Measurements from ENCODE around the gene SASH1. TPM values are rescaled to one million over a fixed set of nuclear protein-coding genes. Genes with fewer than 3 reads are reported as not detected.

Gene SASH1
- total and polyA plus RNA-seq, 9 of the 15 experiments (the other 6 are each of a cell fraction or from before 2014, with no cell fraction given), result 0.35 to 3.5 (median 1.6) TPM

DNA sequence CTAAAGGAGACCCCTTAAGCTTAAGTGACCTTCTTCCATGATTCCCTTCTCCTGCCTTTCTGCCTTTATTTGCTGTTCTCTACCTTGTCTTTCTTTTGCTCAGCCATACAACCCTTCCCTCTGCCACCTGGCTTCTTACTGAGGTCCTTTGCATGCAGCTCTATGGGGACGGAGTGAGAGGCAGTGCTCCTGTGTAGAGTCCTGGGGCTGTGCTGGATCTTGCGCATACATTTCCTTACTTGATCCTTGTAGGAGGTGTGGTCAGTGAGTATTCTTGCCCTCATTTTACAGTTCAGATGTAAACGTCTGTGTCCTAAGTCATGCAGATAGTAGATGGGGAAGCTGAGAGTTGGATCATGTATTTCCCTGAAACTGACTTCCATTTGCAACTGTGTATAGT, 5.7 kb downstream of the SASH1 start (continued):
- TF ChIP-seq ZNF395 (CRISPR knock-in tag; IDR thresholded peaks at IDR 0.05) (no peak), RBM15 (IDR thresholded peaks at IDR 0.05; ENCODE audit: insufficient read depth, low read length) (no peak), HLTF (IDR thresholded peaks at IDR 0.05) (no peak), CBFA2T2 (conservative IDR thresholded peaks at IDR 0.05) (no peak), MED1 (CRISPR knock-in tag; IDR thresholded peaks at IDR 0.05; ENCODE audit: borderline replicate concordance) (no peak), SMAD1 (IDR thresholded peaks at IDR 0.05; ENCODE audit: low read depth, low read length, partially characterized antibody) (no peak), NFXL1 (CRISPR knock-in tag; IDR thresholded peaks at IDR 0.05) (no peak)
- TF ChIP-seq, protein P1, sequence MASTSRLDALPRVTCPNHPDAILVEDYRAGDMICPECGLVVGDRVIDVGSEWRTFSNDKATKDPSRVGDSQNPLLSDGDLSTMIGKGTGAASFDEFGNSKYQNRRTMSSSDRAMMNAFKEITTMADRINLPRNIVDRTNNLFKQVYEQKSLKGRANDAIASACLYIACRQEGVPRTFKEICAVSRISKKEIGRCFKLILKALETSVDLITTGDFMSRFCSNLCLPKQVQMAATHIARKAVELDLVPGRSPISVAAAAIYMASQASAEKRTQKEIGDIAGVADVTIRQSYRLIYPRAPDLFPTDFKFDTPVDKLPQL (IDR thresholded peaks at IDR 0.05; ENCODE audit: extremely low read depth, insufficient read length), result no peak

DNA sequence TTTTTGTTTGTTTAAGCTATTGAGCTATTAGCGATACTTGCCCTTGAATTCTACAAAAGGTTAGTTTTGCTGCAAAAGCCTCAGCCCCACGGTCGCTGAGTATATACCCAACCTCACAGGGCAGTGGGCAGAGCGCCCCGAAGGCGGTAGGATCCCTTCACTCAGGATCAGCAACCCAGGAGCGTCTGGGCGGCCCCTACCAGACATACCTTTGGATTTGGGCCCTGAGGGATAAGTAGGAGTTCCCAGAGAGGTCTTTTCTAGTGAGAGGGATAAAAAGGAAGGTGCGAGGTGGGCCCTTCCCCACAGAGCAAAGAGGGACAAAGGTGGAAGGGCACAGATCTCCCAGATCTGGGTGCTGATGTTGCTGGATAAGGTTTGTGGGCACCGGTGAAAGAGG, 6.1 kb downstream of the SASH1 start:
- Histone ChIP-seq H3K79me2 (ENCODE audit: control insufficient read depth, insufficient read depth, low read length) (no peaks in the 10 kb centered on the region), H3K27me3 (ENCODE audit: control insufficient read depth in 2 of 2, insufficient read depth in 2 of 2, low read length in 2 of 2) (peaks cover 16 to 19% of the 10 kb centered on the region in 2 experiments), H3K9ac (ENCODE audit: insufficient read depth in 1 of 2, low read depth in 2 of 2, low read length in 2 of 2) (no peak overlapping the region), H3K4me1 (replicated peaks in 1 of 2; ENCODE audit: control insufficient read depth in 2 of 2, insufficient read depth in 2 of 2, low read length in 2 of 2) (no peaks in the 10 kb centered on the region), H3K4me3 (no peak overlapping the region), H3K27ac (ENCODE audit: extremely low read depth, low read depth, low read length) (no peak overlapping the region), H3K36me3 (ENCODE audit: control insufficient read depth, insufficient read depth, low read length) (no peaks in the 10 kb centered on the region), H3K9me1 (ENCODE audit: control insufficient read depth, insufficient read depth, low read length) (no peaks in the 10 kb centered on the region), H2AFZ (ENCODE audit: low read depth, low read length) (no peak overlapping the region), H4K20me1 (replicated peaks; ENCODE audit: control insufficient read depth, insufficient read depth, low read length) (0 out of 2 replicates have a peak, but pooled peaks cover 3% of the 10 kb centered on the region), H3K9me3 (replicated peaks; ENCODE audit: control insufficient read depth, insufficient read depth, low read depth, low read length) (no peaks in the 10 kb centered on the region), H3K4me2 (ENCODE audit: insufficient read depth, low read length) (no peak overlapping the region)
- ChIA-PET POLR2A (no interaction called here), CTCF (ENCODE audit: low intra/inter-chr PET ratio) (no interaction called here)
- BruUV-seq (replicated peaks), result no TSS peak
- in situ Hi-C loops (cut with MboI) (no loop called here), intact Hi-C loops (cut with micrococcal nuclease) (no loop called here)
- no peak for ATAC-seq
- TF ChIP-seq FOXJ2 (tag; IDR thresholded peaks at IDR 0.05), result no peak
- no peak for TF ChIP-seq TCFL5 (CRISPR knock-in tag; conservative IDR thresholded peaks at IDR 0.05)
- TF ChIP-seq KLF10 (CRISPR knock-in tag; IDR thresholded peaks at IDR 0.05), result no peak
- no peak for TF ChIP-seq SP2 (IDR thresholded peaks at IDR 0.05; ENCODE audit: extremely low read depth, low read depth, low read length, poor library complexity, severe bottlenecking)
- TF ChIP-seq, protein P2, sequence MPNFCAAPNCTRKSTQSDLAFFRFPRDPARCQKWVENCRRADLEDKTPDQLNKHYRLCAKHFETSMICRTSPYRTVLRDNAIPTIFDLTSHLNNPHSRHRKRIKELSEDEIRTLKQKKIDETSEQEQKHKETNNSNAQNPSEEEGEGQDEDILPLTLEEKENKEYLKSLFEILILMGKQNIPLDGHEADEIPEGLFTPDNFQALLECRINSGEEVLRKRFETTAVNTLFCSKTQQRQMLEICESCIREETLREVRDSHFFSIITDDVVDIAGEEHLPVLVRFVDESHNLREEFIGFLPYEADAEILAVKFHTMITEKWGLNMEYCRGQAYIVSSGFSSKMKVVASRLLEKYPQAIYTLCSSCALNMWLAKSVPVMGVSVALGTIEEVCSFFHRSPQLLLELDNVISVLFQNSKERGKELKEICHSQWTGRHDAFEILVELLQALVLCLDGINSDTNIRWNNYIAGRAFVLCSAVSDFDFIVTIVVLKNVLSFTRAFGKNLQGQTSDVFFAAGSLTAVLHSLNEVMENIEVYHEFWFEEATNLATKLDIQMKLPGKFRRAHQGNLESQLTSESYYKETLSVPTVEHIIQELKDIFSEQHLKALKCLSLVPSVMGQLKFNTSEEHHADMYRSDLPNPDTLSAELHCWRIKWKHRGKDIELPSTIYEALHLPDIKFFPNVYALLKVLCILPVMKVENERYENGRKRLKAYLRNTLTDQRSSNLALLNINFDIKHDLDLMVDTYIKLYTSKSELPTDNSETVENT (CRISPR knock-in tag; IDR thresholded peaks at IDR 0.05), result no peak
- TF ChIP-seq WHSC1 (IDR thresholded peaks at IDR 0.05; ENCODE audit: low read length), result no peak
- TF ChIP-seq MCM3 (IDR thresholded peaks at IDR 0.05), result no peak
- WGBS (ENCODE audit: insufficient coverage, low coverage, missing lambda C conversion rate), result 6% methylated on average over 10 of the region's 10 CpGs
- no peak for DNase-seq (ENCODE audit: extremely low read depth in 1 of 4, low spot score in 3 of 4)
- no peak for FAIRE-seq
